Epidermal melanocyte (primary cell): ENCODE results near the gene LRRFIP2.

ENCODE experiments used
- DNase-seq: peaks from one replicate; pipeline ENCODE4 v3.0.0; 2011; ENCODE audit warnings: low spot score; ENCODE audit not compliant: insufficient read length

Gene LRRFIP2

GRCh38 chr3:37117548-37117947 is 56.8 kb downstream of the LRRFIP2 start:
- DNase-seq, result no peak

- no peak for DNase-seq
Observed at GRCh38 chr3:37116998-37117397, 57.4 kb downstream of the LRRFIP2 start.

- no peak for DNase-seq
Observed at GRCh38 chr3:37115446-37115845, 58.9 kb downstream of the LRRFIP2 start.

GRCh38 chr3:37114251-37115145 is 59.9 kb downstream of the LRRFIP2 start:
- DNase-seq, result peak; percentile 33

- no peak for DNase-seq
Observed at GRCh38 chr3:37112987-37113386, 61.4 kb downstream of the LRRFIP2 start.

- DNase-seq, result no peak
Observed at GRCh38 chr3:37111199-37111598, 63.2 kb downstream of the LRRFIP2 start.

- DNase-seq, result no peak
Observed at GRCh38 chr3:37107846-37108245, 66.5 kb downstream of the LRRFIP2 start.

- no peak for DNase-seq
Observed at GRCh38 chr3:37103103-37103808, 71.1 kb downstream of the LRRFIP2 start.

- no peak for DNase-seq
Observed at GRCh38 chr3:37100411-37100810, 74.0 kb downstream of the LRRFIP2 start.

- DNase-seq, result no peak
Observed at GRCh38 chr3:37099469-37099868, 74.9 kb downstream of the LRRFIP2 start.

- no peak for DNase-seq
Observed at GRCh38 chr3:37098884-37099283, 75.5 kb downstream of the LRRFIP2 start.

GRCh38 chr3:37097776-37098175 is 76.6 kb downstream of the LRRFIP2 start:
- no peak for DNase-seq

- DNase-seq, result no peak
Observed at GRCh38 chr3:37096975-37097374, 77.4 kb downstream of the LRRFIP2 start.

- DNase-seq, result no peak
Observed at GRCh38 chr3:37096288-37096687, 78.1 kb downstream of the LRRFIP2 start.

GRCh38 chr3:37094636-37095035 is 79.7 kb downstream of the LRRFIP2 start:
- no peak for DNase-seq

- DNase-seq, result no peak
Observed at GRCh38 chr3:37093481-37093880, 80.9 kb downstream of the LRRFIP2 start.

GRCh38 chr3:37092484-37092883 is 81.9 kb downstream of the LRRFIP2 start:
- no peak for DNase-seq

- no peak for DNase-seq
Observed at GRCh38 chr3:37087870-37088269, 86.5 kb downstream of the LRRFIP2 start.

GRCh38 chr3:37086918-37087317 is 87.5 kb downstream of the LRRFIP2 start:
- no peak for DNase-seq

GRCh38 chr3:37082317-37082716 is 92.1 kb downstream of the LRRFIP2 start:
- no peak for DNase-seq

- no peak for DNase-seq
Observed at GRCh38 chr3:37075955-37076354, 98.4 kb downstream of the LRRFIP2 start.

- DNase-seq, result no peak
Observed at GRCh38 chr3:37074178-37074577, 100.2 kb downstream of the LRRFIP2 start.

- DNase-seq, result no peak
Observed at GRCh38 chr3:37072892-37073291, 101.5 kb downstream of the LRRFIP2 start.
